Kidney glomerular epithelial cell (primary cell): ENCODE results near the gene FBXL12.
"Not testable (repeated sequence)": the region's sequence is repeated elsewhere in the genome, so short reads cannot be mapped to it uniquely, and the experiment has no call there.

Experiments used
- DNase-seq: peaks from one replicate; lab custom pipeline; 2025; lab: John Stamatoyannopoulos, UW

The FBXL12 gene, protein sequence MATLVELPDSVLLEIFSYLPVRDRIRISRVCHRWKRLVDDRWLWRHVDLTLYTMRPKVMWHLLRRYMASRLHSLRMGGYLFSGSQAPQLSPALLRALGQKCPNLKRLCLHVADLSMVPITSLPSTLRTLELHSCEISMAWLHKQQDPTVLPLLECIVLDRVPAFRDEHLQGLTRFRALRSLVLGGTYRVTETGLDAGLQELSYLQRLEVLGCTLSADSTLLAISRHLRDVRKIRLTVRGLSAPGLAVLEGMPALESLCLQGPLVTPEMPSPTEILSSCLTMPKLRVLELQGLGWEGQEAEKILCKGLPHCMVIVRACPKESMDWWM

DNA sequence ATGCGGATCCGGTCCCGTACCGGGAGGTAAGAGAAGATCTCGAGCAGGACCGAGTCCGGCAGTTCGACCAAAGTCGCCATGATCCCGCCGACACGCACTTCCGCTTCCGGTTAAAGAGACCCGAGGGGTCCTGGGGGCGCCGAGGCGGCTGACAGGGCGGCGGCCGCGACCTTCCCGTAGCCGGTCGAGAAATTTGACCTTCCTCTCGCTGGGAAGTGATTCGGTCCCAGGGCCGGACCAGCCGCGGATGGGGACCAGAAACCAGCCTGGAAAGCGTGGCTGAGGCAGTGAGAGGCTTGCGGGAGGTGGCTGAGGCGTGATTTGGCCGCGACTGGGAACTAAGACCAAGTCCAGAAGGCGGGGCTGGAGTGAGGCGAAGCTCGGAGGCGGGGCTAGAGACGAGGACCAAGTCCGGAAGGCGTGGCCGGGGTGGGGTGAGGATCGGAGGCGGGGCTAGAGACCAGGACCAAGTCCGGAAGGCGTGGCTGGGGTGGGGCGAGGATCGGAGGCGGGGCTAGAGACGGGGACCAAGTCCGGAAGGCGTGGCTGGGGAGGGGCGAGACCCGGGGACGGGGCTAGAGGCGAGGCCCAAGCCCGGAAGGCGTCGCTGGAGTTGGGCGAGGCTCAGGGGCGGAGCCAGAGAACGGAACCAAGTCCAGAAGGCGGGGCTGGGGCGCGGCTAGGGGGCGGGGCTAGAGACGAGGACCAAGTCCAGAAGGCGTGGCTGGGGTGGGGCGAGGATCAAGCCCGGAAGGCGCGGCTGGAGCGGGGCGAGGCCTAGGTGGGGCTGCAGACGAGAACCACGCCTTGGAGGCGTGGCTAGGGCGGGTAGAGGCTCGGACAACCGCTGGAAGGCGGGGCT is at the start of gene FBXL12:
Gene FBXL12, minus strand, starts transcription at position 346 of the 862 bp plus-strand sequence. Its CDS starts 266 bp downstream, at position 80.
- DNase-seq: peak; percentile 98

DNA sequence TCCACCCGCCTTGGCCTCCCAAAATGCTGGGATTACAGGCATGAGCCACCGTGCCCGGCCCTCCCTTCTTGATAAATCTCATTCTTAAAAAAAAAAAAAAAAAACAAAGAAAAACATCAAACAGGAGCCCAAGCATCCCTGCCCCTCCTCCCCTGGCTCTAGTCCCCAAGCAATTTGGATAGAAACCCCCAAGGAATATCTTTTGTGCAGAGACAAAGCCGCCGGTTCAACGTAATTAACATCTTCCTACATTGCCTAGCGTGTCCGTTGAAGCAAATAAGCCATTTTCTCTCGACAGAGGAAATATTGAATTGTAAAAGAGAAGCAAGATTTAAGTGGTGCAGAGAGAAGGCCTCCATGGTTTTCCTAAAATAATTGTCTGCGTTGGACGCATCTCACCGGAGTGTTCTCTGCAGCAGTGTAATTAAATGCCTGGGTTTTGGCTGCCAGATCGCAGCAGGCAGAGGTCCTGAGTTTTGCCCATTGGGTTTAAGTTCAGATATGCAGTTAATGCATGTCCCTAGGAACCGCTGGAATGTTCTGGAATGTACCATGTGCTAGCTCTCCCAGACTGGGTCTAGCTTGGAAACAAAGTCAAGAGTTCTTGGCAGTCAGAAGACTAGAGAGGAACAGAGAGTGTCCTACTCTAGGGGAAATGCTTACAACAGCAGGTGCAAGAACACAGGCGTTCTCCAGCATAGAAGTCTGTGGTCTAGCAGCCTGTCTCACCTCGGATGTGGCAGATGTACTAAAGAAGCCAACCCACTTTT is 47.0 kb upstream of the FBXL12 start:
- no peak for DNase-seq

DNA sequence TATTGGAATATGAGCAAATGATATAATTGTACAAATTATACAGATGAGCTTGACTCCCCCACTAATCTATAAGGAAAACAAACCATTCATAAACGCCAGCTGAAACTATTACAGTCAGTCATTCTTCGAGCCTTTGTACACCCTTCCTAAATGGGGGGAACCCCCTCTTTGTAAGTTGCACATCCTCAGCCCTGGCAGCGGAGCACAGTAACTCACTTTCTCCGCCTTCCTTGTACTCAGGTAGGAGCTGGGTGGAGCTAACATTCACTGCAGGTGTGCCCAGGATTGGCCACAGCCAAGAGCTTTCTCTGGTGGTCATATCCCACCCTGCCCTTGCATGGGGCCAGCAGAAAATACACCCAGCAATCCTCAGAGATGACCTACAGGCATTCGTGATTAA is 44.9 kb upstream of the FBXL12 start:
- no peak for DNase-seq

DNA sequence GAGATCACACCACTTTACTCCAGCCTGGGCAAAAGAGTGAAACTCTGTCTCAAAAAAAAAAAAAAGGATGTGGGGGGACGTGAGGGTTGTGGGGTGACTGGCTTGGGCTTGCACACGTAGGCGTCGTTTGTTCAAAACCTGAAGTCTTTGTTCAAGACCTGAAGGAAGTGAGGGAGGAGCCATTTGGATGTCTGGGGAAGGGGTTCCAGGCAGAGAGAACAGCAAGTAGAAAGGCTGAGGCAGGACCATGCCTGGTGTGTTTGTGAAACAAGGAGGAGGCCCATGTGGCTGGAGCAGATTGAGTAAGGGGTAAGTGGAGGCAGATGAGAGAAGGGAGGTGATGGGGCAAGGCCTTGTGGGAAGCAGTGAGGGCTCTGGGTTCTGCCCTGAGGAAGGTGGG is 44.1 kb upstream of the FBXL12 start:
- DNase-seq: no peak

DNA sequence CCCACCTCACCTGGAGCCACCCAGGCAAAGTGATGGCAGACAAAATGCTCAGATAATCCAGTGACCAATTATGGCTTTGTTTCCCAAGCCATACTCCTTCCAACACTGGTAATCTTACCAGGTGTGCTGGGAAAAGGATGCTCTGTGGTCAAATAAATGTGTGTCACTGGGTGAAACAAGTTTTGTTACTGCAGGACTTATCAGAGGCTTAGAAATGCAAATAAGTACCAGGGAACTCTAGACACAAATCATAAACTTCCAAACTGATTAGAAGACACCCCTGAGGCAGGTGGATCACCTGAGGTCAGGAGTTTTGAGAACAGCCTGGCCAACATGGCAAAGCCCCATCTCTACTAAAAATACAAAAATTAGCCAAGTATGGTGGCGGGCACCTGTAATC is 42.6 kb upstream of the FBXL12 start:
- DNase-seq: no peak

DNA sequence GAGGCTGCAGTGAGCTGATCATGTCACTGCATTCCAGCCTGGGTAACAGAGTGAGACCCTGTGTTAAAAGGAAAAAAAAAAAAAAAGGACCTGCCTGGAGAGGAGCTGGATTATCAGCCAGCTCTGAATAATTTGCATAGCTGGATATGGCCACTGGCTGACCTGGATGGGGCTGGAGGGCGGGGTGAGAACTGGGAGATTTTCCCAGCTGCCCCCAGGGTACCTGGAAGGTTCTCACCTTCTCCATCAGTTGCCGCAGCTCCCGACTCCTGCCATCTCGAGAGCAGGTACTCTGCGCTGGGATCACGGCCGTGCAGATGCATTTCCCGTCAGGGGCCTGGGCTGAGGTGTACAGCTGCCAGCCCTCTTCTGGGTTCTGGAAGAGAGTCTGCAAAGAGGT is 41.5 kb upstream of the FBXL12 start:
- DNase-seq: no peak

DNA sequence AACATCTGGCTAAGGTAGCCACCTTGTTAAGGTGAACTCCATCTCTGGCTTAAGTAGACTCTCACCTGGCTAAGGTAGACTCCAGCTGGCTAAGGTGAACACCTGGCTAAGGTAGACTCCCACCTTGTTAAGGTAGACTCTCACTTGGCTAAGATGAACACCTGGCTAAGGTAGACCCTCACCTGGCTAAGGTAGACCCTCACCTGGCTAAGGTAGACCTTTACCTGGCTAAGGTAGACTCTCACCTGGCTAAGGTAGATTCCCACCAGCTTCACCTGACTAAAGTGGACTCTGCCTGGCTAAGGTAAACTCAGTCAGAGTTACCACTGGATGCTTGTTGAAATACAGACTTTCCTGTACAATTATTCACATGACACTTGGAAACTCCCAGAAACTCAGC is 39.9 kb upstream of the FBXL12 start:
- DNase-seq: no peak

DNA sequence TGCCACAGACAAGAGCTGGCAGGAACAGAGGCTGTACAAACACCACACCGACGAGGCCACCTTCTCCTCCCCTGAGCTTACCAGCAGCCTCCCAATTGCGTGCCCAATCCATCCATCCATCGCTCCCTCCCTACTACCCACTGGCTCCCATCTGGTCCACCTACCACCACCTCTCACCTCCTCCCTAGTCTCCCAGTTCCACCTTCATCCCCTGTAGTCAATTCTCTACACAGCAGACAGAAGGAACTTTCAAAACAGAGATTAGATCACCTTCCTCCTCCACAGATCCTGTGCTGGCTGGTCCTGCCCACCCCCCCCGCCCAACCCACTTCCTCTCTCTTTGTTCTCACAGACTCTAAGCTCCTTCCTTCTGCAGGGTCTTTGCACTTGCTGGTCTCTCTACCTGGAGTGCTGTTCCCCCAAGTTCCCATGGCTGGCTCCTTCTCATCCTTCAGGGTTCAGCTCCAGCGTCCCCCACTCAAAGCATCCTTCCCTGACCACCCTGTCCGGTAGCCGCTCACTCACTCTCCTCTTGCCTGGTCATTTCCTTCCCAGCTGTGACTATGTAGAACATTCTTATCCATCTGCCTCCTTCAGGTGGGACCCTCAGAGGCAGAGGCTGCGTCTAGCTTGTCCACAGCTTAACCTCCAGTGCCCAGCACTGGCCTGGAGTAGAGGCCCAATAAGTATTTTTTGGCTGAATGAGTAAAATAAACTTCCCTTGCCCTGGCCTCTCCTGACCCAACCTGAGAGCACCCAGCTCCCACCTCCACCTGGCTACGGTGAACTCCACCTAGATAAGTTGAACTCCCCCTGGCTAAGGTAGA is 39.3 kb upstream of the FBXL12 start:
- DNase-seq: no peak

DNA sequence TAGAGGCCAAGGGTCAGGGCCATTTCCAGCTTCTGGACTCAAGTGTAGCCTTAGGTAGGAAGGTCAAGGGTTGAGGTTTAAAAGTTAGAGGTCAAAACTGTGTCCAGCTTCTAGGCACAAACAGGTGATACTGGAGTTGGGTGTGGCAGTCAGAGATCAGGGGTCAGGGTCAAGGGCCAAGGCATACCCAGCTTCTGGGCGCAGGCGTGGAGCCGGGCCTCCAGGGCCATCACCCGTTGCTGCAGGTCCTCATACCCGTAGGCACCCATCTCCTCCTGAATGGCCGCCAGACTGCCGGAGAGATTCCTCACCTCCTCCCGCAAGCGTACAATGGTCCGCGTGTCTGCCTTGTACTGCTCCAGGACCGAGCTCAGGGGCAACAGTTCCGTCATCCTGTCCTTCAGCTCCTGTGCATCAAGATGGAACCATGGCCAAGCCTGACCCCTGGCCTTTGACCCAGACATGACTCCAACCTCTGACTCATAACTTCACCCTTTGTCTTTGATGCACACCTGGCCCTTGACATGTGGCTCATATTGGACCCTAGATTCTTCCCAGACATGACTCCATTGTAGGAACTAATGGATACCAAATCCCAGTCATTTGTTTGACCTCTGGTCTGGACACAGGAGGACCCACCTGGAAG is 38.3 kb upstream of the FBXL12 start:
- no peak for DNase-seq

DNA sequence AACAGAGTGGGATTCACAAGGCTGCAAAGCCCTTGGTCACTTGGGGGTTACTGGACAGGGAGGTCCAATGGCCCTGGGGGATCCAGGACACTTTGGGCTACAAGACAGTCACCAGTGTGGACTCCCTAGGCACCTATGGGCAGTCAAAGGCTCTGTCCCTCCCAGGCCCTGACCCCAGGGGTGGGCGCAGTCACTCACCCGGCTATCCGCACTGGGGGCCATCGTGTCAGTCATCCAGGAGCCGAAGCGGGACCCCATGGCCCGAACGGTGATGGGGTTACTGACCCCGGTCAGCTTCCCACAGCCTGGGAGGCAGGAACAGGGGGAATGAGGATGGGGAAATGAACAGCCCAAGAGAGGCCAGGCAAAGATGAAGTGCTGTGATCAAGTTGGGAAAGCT is 37.7 kb upstream of the FBXL12 start:
- no peak for DNase-seq

DNA sequence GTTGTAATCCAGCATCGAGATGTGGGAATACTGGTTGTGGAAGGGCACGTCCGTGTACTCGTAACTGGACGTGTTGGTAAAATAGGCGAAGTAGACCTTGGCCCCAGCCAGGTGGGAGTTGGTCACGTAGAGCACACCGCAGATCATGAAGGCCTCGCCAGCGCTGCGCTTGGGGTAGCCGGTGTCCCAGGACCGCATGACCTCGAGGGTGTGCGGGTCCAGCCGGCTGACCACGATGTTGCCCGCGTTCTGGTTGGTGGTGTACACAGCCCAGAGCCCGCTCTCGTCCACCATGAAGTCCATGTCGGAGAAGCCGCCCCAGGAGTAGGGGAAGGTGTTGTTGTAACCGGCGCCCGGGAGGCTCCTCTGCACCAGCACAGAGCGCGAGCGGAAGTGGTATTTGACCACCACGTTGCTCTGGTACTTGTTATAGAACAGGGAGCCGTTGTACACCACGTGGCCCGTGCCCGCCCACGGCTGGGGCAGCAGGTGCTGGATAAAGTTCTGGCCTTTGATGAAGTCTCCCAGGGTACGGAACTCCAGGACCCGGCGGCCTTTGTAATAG is 35.5 kb upstream of the FBXL12 start:
- no peak for DNase-seq

DNA sequence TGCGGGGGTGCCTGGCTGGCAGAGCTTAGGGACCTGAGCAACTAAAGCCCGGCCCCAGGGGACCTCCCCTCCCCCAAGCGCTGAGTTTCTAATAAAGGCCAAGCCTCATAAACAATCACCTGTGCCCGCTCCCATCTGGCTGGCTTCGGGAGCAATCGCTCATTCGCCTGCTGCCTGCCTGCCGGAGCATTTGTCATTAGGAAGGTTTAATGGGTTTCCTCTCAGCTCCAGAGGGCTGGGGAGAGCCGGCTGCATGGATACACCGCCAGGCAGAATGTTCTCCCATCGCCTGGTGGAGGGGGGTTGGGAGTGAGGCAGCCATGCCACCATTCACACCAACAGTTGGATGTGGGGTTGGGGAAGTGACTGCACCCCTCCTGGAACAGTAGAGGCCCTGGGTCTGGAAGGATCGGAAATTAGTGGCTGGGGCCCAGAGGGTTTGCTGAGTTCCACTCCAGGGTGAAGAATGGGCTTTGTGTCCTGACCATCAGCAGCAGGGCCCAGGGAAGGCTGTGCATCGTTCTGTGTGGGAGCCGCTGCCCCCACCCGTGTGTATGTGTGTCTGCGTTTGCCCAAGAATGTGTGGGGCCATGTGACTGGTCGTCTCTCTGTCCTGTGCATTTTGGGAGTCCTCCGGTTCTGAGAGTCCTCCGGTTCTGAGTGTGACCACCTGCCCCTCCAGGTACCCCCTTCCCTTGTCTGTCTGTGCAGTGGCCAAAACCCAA is 31.5 kb upstream of the FBXL12 start:
- no peak for DNase-seq

DNA sequence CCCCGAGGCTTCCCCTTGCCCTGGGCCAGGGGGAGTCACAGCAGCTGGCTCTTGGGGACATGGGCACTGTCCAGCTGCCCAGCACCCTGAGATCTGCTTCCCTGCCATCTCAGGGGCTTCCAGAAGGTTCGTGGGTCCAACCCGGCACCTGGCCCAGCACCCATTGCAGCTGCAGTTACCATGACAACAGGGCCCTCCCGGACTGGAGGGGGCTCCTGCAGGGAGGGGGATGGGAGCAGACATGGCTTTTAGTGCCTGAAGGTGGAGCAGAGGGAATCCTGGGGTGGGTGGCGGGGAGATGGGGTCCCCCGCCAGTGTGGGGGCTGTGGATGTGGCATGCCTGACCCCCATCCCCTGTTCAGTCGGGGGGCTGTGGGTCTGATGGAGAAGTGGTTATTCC is 30.9 kb upstream of the FBXL12 start:
- no peak for DNase-seq

DNA sequence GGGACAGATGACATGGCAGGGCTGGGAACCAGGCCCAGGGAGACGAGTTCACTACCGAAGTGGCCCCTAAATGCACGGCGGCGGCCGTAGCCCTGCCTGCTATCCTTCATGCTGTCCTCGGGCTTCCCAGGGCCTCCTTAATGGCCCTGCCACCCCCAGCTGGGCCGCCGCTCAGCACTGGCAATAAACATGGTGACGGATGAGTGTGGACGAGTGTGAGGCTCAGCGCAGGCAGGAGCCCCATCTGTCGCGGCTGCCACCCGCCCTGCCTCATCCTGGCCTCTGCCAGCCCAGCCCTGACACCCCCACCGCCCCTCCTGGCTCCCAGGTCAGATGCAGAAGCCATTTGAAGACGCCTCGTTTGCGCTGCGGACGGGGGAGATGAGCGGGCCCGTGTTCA is 29.9 kb upstream of the FBXL12 start:
- no peak for DNase-seq

DNA sequence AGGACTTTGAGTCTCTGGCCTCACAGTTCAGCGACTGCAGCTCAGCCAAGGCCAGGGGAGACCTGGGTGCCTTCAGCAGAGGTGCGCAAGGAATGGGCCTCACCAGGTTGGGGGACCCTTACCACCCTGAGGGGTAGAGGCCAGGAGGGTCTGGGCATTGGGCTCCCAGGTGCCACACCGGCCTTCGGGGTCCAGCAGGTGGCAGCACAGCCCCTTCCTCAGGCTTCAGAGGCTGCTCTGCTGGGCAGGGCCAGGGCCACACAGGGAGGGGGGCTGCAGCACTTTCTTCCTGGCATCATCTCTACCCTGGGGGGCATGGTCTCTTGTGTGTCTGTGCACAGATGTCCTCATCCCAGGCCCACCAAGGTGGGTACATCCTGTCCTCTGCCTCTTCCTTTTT is 29.2 kb upstream of the FBXL12 start:
- no peak for DNase-seq

DNA sequence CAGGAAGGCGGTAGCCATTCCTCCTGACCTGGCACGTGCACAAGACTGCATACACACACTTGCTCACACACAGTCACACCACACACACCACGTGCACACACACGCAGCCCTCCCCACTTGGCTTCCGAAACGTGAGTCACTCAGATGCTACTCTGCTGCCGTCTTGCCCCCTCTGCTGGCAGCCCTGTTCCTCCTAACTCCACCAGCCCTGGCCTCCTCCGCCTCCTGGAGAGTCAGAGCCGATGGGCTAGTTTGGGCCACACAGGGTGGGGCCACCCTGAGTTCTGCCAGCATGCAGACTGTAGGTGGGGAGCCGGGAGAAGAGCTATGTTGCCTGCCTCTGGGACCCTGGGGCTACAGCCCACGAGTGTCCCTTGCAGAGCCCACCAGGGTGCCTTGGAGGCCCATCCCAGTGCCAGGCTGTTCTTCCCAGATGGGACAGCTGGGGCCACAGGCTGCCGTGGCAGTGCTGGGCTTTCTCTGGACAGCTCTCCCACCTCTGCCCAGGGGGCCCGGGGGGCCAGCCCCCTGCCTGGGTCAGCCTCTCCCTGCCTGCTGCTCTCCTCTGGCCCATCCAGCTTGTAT is 28.3 kb upstream of the FBXL12 start:
- no peak for DNase-seq

DNA sequence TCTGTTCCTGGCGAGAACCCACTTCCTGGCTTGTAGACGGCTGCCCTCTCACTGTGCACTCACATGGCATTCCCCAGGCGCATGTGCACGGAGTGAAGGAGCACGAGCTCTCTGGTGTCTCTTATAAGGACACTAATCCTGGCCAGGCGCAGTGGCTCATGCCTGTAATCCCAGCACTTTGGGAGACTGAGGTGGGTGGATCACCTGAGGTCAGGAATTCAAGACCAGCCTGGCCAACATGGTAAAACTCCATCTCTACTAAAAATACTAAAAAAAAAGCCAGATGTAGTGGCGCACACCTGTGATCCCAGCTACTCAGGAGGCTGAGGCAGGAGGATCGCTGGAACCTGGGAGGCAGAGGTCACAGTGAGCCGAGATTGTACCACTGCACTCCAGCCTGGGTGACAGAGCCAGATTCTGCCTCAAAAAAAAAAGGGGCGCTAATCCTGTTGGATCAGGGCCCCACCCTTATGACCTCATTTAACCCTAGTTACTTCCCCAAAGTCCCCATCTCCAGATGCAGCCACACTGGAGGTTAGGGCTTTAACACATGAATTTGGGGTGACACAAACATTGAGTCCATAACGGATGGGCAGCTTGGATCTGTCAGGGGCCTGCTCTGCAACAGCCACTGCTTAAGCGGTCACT is 24.9 kb upstream of the FBXL12 start:
- not testable (repeated sequence) for DNase-seq

DNA sequence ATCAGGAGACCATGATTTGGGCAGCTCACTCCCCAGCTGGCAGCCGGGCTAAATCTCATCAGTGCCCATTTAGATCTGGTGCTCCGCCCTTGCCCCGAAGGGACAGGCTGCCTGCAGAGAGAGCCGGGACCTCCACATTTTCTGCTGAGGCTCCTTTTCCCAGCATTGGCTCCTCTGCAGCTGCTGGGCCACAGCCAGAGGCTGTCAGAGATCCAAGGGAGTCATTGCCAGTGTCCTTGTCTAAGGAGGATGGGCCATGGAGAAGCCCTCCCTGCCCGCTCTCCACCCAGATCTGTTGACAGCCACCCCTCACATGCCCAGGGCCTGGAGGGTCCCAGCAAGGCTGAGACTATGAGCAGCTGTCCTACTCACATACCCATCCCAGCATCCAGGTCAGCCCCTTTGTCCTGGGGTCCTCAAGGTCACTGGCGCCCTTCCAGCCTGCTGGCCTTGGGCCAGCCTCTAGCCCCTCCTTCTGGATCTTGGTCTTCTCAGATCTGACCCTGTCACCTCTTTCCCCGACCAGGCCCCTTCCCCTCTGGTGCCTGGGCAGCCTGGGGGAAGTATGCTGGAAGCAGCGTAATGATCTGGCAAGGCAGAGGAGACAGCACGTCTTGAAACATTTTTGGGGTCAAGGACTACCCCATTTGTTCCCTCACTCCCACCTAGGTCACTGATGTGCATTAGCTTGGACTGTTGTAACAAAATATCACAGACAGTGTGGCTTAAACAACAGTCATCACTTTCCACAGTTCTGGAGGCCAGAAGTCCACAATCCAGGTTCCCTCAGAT is 24.2 kb upstream of the FBXL12 start:
- no peak for DNase-seq

DNA sequence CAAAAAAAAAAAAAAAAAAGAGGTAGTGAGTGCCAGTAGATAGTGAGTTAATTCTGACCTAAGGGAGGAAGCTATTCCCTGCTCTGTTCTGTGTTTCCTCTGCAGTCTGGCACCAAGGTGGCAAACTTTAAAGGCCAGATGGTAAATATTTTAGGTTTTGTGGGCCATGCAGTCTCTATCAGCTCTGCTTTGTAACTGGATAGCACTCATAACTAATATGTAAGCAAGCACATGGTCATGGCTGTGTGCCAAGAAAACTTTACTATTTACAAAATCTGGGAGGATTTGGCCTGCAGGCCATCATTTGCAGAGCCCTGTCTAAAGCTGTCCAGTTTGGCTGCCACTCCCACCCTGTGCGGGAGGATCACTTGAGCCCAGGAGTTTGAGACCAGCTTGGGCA is 20.5 kb upstream of the FBXL12 start:
- no peak for DNase-seq
